ENCODE data around the gene GPA33.

DNA sequence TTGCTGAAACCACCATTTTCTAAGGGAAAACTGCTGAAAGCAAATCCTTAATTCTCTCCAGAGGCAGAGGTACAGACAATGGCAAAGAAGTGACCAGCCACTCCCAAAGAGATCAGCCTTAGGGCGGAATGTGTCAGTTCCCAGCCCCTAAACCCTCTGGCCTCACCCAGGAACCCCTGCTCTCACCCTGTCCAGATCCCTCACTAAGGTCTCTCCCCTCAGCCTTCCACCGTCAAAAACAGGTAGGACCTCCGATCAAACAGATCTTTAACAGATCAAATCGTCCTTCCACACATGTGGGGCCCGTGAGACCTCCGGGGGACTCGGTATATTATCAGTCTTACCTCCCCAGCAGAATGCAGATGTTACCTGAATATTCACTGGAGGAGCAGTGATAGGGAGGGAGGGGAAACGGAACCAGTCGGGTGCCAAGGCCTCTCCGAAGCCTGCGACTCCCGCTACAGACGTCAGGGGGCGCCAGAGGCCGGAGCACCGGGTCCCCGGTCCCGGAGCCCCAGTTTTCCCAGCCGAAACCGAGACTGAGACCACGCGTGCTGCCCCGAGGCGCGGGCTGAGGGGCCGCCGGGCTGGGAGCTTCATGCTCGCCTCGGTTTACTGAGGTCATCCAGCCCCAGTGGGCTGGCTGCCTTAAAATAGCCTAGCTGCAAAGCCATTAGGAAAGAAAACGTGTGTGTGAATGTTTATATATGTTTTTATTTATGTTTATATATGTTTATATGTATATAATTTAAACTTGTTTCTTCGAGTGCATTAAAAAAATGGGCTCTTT is 23.6 kb downstream of the GPA33 start:
- TF ChIP-seq, protein P1, sequence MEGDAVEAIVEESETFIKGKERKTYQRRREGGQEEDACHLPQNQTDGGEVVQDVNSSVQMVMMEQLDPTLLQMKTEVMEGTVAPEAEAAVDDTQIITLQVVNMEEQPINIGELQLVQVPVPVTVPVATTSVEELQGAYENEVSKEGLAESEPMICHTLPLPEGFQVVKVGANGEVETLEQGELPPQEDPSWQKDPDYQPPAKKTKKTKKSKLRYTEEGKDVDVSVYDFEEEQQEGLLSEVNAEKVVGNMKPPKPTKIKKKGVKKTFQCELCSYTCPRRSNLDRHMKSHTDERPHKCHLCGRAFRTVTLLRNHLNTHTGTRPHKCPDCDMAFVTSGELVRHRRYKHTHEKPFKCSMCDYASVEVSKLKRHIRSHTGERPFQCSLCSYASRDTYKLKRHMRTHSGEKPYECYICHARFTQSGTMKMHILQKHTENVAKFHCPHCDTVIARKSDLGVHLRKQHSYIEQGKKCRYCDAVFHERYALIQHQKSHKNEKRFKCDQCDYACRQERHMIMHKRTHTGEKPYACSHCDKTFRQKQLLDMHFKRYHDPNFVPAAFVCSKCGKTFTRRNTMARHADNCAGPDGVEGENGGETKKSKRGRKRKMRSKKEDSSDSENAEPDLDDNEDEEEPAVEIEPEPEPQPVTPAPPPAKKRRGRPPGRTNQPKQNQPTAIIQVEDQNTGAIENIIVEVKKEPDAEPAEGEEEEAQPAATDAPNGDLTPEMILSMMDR (IDR thresholded peaks at IDR 0.05): peak; percentile 90 to 98 (median 97)
- TF ChIP-seq POLR2A (IDR thresholded peaks at IDR 0.05): no peak
